Suppressor macrophage treated with lipopolysaccharide for 4 hours (primary cell): ENCODE results near the gene KCTD14.
"Not testable (repeated sequence)": the region's sequence is repeated elsewhere in the genome, so short reads cannot be mapped to it uniquely, and the experiment has no call there.

Experiments used
- DNase-seq: peaks from one replicate; pipeline ENCODE4 v3.0.0-alpha.2; 2020

The KCTD14 gene

GRCh38 chr11:78045851-78046485, 22.9 kb upstream of the KCTD14 start:
- peak; percentile 83 for DNase-seq

- no peak for DNase-seq
These were observed 21.6 kb upstream of the KCTD14 start for GRCh38 chr11:78044706-78045105.

- DNase-seq = no peak
These were observed 18.9 kb upstream of the KCTD14 start for GRCh38 chr11:78041843-78042440.

- not testable (repeated sequence) for DNase-seq
These were observed 18.3 kb upstream of the KCTD14 start for GRCh38 chr11:78041380-78041719.

GRCh38 chr11:78040691-78041379, 17.8 kb upstream of the KCTD14 start:
- no peak for DNase-seq

GRCh38 chr11:78039919-78040671, 17.0 kb upstream of the KCTD14 start:
- peak; percentile 69 for DNase-seq

GRCh38 chr11:78039391-78039918, 16.4 kb upstream of the KCTD14 start:
- no peak for DNase-seq

- DNase-seq = no peak
These were observed 15.7 kb upstream of the KCTD14 start for GRCh38 chr11:78038697-78039313.

GRCh38 chr11:78037825-78038620, 14.9 kb upstream of the KCTD14 start:
- no peak for DNase-seq

- no peak for DNase-seq
These were observed 14.0 kb upstream of the KCTD14 start for GRCh38 chr11:78037056-78037455.

GRCh38 chr11:78036313-78036712, 13.2 kb upstream of the KCTD14 start:
- no peak for DNase-seq

- no peak for DNase-seq
These were observed 11.5 kb upstream of the KCTD14 start for GRCh38 chr11:78034623-78035022.

- no peak for DNase-seq
These were observed 10.0 kb upstream of the KCTD14 start for GRCh38 chr11:78033040-78033439.

- DNase-seq = no peak
These were observed 9.0 kb upstream of the KCTD14 start for GRCh38 chr11:78032090-78032489.

GRCh38 chr11:78031629-78032028, 8.6 kb upstream of the KCTD14 start:
- DNase-seq = no peak

- DNase-seq = no peak
These were observed 7.6 kb upstream of the KCTD14 start for GRCh38 chr11:78030429-78031325.

- DNase-seq = not testable (repeated sequence)
These were observed 5.3 kb upstream of the KCTD14 start for GRCh38 chr11:78028423-78028822.

GRCh38 chr11:78027759-78028158, 4.7 kb upstream of the KCTD14 start:
- no peak for DNase-seq

GRCh38 chr11:78025378-78025777, 2.3 kb upstream of the KCTD14 start:
- DNase-seq = no peak

GRCh38 chr11:78023426-78023825, 350 bp upstream of the KCTD14 start:
- no peak for DNase-seq

GRCh38 chr11:78021611-78022010, 1.5 kb downstream of the KCTD14 start:
- DNase-seq = no peak
